ENCODE results near the gene PPP1R2B.
"Not testable (repeated sequence)": the region's sequence is repeated elsewhere in the genome, so short reads cannot be mapped to it uniquely, and the experiment has no call there.

The PPP1R2B gene

GRCh38 chr5:156850206-156850751 lies at the start of gene PPP1R2B:
Gene PPP1R2B (plus strand): TSS chr5:156850295. CDS start chr5:156850563, 268 bp downstream.
- DNase-seq: no peak

- no peak for DNase-seq
Measured at GRCh38 chr5:156800929-156801328, 49.2 kb upstream of the PPP1R2B start.

DNA sequence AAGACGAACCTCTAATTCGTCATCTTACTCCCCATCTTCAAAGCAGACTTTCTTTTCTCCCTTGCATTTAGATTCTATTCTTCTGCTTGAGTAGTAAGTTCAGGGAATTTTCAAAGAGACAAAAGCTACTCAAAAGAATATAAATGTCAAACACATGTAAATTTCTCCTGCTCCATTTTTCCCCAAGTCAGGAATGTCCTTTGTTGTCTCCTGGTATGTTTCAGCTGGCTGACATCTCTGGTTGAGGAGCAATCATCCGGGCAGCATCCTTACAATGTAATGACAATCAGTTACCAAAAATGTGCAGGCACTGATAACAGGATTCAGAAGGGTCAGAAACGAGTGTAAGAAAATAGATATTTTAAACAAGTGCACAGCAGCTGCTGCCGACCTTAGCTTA lies 47.6 kb upstream of the PPP1R2B start:
- no peak for DNase-seq

DNA sequence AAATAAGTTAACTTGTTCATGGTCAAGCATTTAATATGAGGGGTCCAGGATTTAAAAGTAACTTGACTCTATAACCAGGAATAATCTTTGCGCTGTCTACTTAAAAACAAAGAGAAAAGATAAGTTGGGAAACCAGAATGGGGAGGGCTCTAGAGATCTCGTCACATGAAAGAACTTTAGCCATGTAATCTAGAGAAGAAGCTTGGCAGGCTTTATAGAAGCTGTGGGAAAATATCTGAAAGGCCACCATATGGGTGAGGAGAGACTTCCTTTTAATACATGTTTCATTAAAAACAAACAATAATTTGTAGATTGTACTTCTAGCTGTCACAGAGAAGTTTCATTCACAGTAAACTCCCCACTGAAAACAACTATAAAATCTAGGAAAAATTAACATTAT lies 46.7 kb upstream of the PPP1R2B start:
- DNase-seq: no peak

GRCh38 chr5:156812959-156813358 lies 37.1 kb upstream of the PPP1R2B start:
- DNase-seq: no peak

GRCh38 chr5:156815988-156816599 lies 34.0 kb upstream of the PPP1R2B start:
- peak; percentile 11 for DNase-seq

GRCh38 chr5:156819537-156819936 lies 30.6 kb upstream of the PPP1R2B start:
- DNase-seq: no peak

DNA sequence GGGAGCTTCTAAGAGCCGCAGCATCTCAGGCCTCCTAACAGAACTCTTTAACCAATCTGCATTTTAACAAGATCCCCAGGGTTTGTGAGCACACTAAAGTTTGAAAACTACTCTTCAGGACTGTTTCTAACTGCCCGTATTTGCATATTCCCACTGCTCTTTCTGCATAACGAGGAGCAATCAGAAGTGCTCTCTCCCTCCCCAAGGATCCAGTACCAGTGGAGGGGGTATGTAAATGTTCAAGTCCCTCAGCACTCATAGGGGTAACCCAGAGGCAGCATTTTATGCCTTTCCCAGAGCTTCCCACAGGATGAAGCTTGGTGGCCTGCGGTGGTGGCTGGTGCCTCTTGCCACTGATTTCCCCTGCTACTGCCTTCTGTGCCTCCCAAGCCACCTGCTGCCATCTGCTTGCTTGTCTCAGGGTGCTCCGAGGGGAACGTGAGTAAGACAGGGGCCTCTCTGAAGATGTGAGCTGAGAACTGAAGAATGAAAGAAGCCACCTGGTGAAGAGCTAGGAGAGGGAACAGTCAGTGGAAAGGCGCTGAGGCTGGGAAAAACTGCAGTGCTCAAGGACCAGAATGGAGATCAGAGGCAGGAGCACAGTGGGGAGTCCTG lies 30.0 kb upstream of the PPP1R2B start:
- no peak for DNase-seq

GRCh38 chr5:156824241-156824640 lies 25.9 kb upstream of the PPP1R2B start:
- no peak for DNase-seq

GRCh38 chr5:156824800-156825199 lies 25.3 kb upstream of the PPP1R2B start:
- DNase-seq: no peak

DNA sequence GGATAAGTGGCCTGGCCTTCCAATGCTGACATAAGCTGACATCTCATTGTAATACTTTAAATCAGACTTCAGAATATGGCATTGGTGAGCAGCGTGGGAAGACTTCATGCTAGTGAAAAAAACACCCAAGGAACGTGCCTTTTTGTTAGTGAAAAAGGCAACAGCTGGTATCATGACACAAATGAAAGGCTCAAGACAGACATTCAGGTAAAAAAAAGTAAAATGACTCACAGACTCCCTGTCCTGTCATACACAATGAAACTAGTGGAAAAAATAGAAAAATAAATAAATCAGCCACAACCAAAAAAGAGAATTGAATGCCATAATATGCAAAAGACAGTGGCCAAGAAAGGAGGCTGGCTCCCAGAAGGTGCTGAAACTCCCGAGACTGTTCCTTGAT lies 24.4 kb upstream of the PPP1R2B start:
- no peak for DNase-seq

- DNase-seq: no peak
Measured at GRCh38 chr5:156826150-156826549, 23.9 kb upstream of the PPP1R2B start.

DNA sequence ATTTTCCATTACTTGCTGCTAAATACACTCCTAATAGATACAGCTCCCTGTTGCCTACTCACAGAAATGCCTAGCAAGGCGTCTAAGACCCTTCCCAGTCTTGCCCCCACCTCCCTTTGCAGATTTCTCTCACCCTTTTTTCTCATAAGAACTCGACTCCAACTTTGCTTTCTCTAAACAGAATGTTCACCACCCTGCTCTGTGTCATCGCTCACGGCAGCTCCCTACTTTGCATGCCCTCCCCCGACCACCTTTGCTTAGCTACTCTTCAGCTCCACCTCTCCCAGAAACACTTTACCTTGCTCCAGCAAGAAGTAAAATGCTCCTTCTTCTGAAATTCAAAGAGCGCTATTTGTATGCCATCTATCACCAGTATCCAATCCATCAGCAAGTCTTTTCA lies 15.2 kb upstream of the PPP1R2B start:
- no peak for DNase-seq

DNA sequence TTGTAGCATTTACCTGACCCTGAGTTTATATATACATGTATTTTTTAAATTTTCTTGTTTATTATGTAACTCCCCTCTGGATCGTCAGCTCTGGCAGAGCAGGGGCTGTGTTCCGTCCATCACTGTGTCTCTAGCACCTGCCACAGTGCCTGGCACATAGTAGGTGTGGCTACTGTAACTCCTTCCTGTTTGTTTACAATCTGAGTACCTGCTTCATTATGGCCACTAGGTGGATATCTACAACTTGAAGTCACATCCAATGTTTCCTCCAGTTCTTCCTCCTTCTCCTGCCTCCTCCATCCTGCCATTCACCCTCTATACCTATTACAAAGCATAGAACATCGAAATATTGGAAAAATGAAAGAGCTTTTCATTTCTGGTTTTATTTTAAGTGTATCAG lies 14.2 kb upstream of the PPP1R2B start:
- DNase-seq: peak; percentile 24

DNA sequence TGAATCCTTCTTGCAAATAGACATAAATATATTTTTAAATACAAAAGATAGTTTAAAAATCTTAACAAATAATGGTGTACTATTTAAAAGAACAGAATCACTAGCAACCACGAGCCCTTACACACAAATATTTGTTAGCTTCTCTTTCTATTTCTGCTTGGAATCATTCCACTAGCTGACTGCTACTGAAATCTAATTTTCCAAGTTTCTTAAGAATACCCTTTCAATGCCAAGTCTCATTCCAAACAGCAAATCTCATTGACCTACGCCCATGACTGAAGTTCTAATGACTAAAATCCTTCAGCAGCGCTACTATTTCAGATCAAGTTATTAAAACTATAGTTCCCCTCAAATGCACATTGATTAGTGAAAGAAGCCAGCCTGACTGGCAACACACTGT lies 13.2 kb upstream of the PPP1R2B start:
- DNase-seq: no peak

DNA sequence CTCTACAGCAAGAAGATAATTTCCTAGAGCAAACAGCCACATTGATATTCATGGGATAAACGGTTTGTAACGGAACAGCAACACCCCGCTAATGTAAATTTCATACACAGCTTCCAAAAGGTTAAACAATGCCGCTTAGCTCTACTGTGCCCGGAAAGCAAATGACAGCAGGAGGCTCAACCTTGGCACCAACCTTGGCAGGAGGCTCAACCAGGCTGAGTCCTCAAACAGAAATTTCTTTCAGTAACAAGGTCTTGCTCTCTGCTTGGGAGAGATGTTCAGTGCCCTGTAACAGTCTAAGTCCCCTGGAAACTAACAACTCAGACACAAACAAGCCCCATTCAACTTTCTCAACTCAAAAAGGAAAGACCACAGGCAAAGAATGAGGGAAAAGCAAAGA lies 11.1 kb upstream of the PPP1R2B start:
- DNase-seq: no peak

DNA sequence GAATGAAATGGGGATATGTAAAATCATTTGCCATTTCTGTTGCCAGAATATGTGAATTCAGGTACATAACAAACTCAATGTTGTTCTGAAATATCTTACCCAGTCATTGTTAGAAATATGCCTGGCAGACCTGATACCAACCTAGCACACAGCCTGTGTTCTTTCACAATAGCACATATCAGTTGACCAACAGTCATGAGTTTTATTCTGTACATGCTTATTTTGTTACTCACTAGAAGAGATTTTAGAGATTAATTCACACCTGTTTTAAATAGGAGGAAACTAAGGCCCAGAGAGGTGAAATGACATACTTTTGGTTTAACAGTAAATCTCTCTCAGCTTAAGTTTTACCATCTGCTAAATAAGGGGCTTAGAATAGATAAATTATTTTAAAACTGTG lies 8.4 kb upstream of the PPP1R2B start:
- no peak for DNase-seq

- DNase-seq: no peak
Measured at GRCh38 chr5:156846914-156847313, 3.2 kb upstream of the PPP1R2B start.

DNA sequence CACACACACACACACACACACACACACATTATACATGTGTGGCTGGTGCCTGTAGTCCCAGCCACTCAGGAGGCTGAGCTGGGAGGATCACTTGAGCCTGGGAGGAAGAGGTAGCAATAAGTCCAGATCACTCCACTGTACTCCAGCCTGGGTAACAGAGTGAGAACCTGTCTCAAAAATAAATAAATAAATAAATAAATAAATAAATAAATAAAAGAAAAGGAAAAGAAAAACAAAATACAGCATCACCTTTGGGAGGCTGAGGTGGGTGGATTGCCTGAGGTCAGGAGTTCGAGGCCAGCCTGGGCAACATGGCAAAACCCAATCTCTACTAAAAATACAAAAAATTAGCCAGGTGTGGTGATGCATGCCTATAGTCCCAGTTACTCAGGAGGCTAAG lies 1.6 kb upstream of the PPP1R2B start:
- not testable (repeated sequence) for DNase-seq

DNA sequence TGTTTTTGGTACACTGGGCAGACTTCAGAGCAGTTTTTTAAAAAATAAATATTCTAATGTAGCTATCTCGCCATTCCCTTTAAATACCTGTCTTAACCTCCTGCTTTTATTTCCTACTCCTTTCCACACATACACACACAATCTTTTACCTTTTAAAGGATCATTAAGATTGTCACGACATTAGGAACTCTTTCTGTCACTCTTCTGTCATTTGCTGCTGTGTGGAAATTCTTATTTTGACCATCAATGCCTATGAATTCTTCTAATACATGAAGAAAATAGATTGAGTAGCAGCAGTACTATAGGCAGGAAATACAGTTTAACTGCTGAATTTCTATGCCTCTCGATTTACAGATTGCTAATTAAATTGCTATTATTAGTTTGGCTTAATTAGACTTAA lies 1.8 kb downstream of the PPP1R2B start:
- DNase-seq: no peak

DNA sequence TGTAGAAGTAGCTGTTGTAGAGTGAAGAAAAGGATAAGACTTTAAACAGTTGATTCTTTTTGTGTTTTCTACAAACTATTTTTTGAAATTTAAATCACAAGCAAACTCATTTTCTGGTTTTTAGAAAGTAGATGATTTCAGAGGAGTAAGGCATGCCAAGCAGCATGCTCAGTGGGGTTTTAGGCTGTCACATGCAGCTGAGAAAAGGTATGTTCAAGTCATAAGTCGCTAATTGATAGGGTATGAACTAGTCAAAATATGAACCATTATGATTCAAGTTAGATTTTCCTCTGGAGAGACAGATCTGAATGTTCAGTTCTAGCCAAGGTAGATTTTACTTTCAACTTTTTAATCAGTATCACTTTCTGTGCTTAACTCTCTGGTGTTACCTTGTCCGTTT lies 3.0 kb downstream of the PPP1R2B start:
- not testable (repeated sequence) for DNase-seq

DNA sequence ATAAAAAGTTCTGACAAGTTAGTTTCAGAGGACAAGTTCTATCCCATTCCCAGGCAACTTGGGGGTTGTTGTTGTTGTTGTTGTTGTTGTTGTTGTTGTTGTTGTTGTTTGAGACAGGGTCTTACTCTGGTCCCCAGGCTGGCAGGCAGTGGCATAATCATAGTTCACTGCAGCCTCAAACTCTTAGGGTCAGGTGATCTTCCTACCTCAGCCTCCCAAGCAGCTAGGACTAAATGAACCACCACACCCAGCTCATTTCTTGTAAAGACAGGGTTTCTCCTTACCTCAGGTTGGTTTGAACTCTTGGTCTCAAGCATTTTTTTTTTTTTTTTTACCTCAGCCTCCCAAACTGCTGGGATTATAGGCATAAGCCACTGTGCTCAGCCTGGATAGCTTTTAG lies 15.3 kb downstream of the PPP1R2B start:
- no peak for DNase-seq

DNA sequence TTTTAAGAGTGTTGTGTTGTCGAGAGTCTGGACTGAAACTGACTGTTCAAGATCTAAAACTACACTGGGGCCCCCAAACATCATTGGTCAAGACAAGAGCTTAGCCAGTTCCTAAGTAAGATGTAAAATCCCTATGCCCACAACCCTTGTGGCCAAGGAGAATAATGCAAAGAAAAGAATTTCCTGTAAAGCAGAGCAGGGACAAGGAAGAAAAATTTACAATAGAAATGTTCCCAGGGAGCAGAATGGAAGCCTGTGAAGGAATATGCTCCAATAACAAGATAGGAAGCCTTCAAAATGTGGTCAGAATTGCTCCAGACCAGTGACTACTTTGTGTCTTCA lies 20.4 kb downstream of the PPP1R2B start:
- DNase-seq: no peak

GRCh38 chr5:156871212-156871611 lies 21.1 kb downstream of the PPP1R2B start:
- DNase-seq: no peak
